ENCODE results near the gene POLA2. TPM values are rescaled to one million over a fixed set of nuclear protein-coding genes. Genes with fewer than 3 reads are reported as not detected.
A peak's percentile ranks its signal among the peaks of the same experiment; 100 is the strongest.

Gene POLA2
- polyA plus RNA-seq, 3 donors = 4.0 to 8.3 (median 5.2) TPM

- DNase-seq = peak in 1 of 3 donors; percentile 8
- WGBS (ENCODE audit: insufficient coverage) = 6% methylated on average over 17 of the region's 26 CpGs
- Histone ChIP-seq H3K4me2 (replicated peaks; ENCODE audit: extremely low read depth, low read length, poor library complexity, severe bottlenecking) (peak overlapping the region; percentile 51), H3K4me1 (ENCODE audit: control insufficient read depth in 1 of 2, insufficient read depth in 2 of 2, low read length in 2 of 2) (peaks cover 19 to 27% of the 10 kb centered on the region in 2 donors), H3K36me3 (replicated peaks in 1 of 2; ENCODE audit: control insufficient read depth in 1 of 2, insufficient read depth in 2 of 2, low read length in 2 of 2) (peaks cover 32 to 38% of the 10 kb centered on the region in 2 donors), H2AFZ (ENCODE audit: insufficient read depth, low read depth, low read length, poor library complexity, severe bottlenecking) (peak overlapping the region; percentile 37), H3K27ac (ENCODE audit: low read depth in 1 of 2, low read length in 2 of 2) (no peak overlapping the region), H3K9me3 (replicated peaks in 1 of 2; ENCODE audit: control insufficient read depth in 1 of 2, insufficient read depth in 1 of 2, low read length in 2 of 2) (no peaks in the 10 kb centered on the region), H3K9ac (ENCODE audit: insufficient read depth, low read length, poor library complexity, severe bottlenecking) (peak overlapping the region; percentile 22), H4K20me1 (ENCODE audit: insufficient read depth, low read length) (peaks cover 8% of the 10 kb centered on the region), H3K4me3 (replicated peaks in 1 of 3; ENCODE audit: low read depth in 2 of 3, low read length in 3 of 3) (no peak overlapping the region), H3K79me2 (ENCODE audit: insufficient read depth, low read length) (no peaks in the 10 kb centered on the region), H3K27me3 (ENCODE audit: control insufficient read depth in 2 of 2, insufficient read depth in 2 of 2, low read length in 2 of 2) (no peaks in the 10 kb centered on the region)
- H3K9me3 Mint-ChIP-seq = peaks cover 0 to 3% (median 0%) of the 10 kb centered on the region in 7 donors
- H3K4me1 Mint-ChIP-seq = peaks cover 38% of the 10 kb centered on the region
- H3K27ac Mint-ChIP-seq = peak overlapping the region in 3 of 7 donors; percentile 3 to 52 (median 46)
- H3K27me3 Mint-ChIP-seq (ENCODE audit: low read depth in 3 of 3) = peaks cover 0 to 6% (median 0%) of the 10 kb centered on the region in 3 donors
- intact Hi-C loops (cut with micrococcal nuclease) = no loop called here
- H3K4me3 Mint-ChIP-seq = no peak overlapping the region
- TF ChIP-seq, protein P1, sequence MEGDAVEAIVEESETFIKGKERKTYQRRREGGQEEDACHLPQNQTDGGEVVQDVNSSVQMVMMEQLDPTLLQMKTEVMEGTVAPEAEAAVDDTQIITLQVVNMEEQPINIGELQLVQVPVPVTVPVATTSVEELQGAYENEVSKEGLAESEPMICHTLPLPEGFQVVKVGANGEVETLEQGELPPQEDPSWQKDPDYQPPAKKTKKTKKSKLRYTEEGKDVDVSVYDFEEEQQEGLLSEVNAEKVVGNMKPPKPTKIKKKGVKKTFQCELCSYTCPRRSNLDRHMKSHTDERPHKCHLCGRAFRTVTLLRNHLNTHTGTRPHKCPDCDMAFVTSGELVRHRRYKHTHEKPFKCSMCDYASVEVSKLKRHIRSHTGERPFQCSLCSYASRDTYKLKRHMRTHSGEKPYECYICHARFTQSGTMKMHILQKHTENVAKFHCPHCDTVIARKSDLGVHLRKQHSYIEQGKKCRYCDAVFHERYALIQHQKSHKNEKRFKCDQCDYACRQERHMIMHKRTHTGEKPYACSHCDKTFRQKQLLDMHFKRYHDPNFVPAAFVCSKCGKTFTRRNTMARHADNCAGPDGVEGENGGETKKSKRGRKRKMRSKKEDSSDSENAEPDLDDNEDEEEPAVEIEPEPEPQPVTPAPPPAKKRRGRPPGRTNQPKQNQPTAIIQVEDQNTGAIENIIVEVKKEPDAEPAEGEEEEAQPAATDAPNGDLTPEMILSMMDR (IDR thresholded peaks at IDR 0.05) = no peak
- H3K36me3 Mint-ChIP-seq = peaks cover 31 to 36% of the 10 kb centered on the region in 2 donors
Observed at GRCh38 chr11:65213322-65214211, 48.2 kb upstream of the POLA2 start.

DNA sequence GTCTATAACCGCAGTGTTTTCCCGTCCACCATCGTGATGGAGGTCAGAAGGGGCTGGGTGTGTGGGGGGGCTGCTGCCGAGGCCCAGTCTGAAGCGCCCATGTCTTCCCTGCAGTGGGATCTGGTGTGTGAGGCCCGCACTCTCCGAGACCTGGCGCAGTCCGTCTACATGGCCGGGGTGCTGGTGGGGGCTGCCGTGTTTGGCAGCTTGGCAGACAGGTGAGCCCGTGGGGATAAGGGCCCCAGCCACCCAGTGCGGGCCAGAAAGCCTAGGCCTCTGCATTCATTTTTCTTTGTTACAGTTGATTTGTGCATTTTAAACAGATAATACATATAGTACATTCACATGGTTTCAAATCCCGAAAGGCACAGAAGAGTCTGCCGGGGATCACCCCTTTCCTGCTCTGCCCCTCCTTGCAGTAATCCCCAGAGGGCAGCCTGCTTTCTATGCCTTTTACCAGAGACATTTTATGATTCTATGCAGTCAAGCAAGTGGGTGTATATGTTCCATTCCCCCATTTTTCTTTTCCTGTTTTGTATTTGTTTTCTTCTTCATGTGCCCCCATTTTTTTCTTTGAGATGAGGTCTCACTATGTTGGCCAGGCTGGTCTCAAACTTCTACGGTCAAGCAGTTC lies 47.4 kb upstream of the POLA2 start:
- WGBS (ENCODE audit: insufficient coverage) = 44% methylated on average over 9 of the region's 16 CpGs
- intact Hi-C loops (cut with micrococcal nuclease) = no loop called here
- H3K27ac Mint-ChIP-seq = no peak overlapping the region

More for the DNA sequence above, 47.4 kb upstream of the POLA2 start:
- Histone ChIP-seq H2AFZ (ENCODE audit: insufficient read depth, low read depth, low read length, poor library complexity, severe bottlenecking) (peak overlapping the region; percentile 37), H3K79me2 (ENCODE audit: insufficient read depth, low read length) (no peaks in the 10 kb centered on the region), H3K4me2 (replicated peaks; ENCODE audit: extremely low read depth, low read length, poor library complexity, severe bottlenecking) (peak overlapping the region; percentile 51), H3K36me3 (replicated peaks in 1 of 2; ENCODE audit: control insufficient read depth in 1 of 2, insufficient read depth in 2 of 2, low read length in 2 of 2) (peaks cover 25 to 30% of the 10 kb centered on the region in 2 donors), H3K27ac (ENCODE audit: low read depth in 1 of 2, low read length in 2 of 2) (no peak overlapping the region), H3K4me1 (ENCODE audit: control insufficient read depth in 1 of 2, insufficient read depth in 2 of 2, low read length in 2 of 2) (peaks cover 12 to 20% of the 10 kb centered on the region in 2 donors), H3K9me3 (replicated peaks in 1 of 2; ENCODE audit: control insufficient read depth in 1 of 2, insufficient read depth in 1 of 2, low read length in 2 of 2) (no peaks in the 10 kb centered on the region), H3K27me3 (ENCODE audit: control insufficient read depth in 2 of 2, insufficient read depth in 2 of 2, low read length in 2 of 2) (no peaks in the 10 kb centered on the region), H3K9ac (ENCODE audit: insufficient read depth, low read length, poor library complexity, severe bottlenecking) (peak overlapping the region; percentile 22), H3K4me3 (replicated peaks in 1 of 3; ENCODE audit: low read depth in 2 of 3, low read length in 3 of 3) (no peak overlapping the region), H4K20me1 (ENCODE audit: insufficient read depth, low read length) (peaks cover 6% of the 10 kb centered on the region)
- H3K27me3 Mint-ChIP-seq (ENCODE audit: low read depth in 3 of 3) = peaks cover 0 to 6% (median under 1%) of the 10 kb centered on the region in 3 donors
- H3K9me3 Mint-ChIP-seq = peaks cover 0 to 3% (median 0%) of the 10 kb centered on the region in 7 donors
- peaks cover 25 to 28% of the 10 kb centered on the region in 2 donors for H3K36me3 Mint-ChIP-seq
- TF ChIP-seq, protein P1 (IDR thresholded peaks at IDR 0.05) = no peak
- H3K4me3 Mint-ChIP-seq = no peak overlapping the region
- peaks cover 32% of the 10 kb centered on the region for H3K4me1 Mint-ChIP-seq
- no peak for DNase-seq
